HepG2 (cell line): ENCODE data around the gene SMIM36. TPM values are rescaled to one million over a fixed set of nuclear protein-coding genes. Genes with fewer than 3 reads are reported as not detected.

Experiments
- ATAC-seq: fragments of 200-7000 bp; cut with Tn5 transposase; 3 replicates; pipeline ENCODE4 v1.9.1; 2020; ENCODE audit warnings: mild to moderate bottlenecking, moderate library complexity
- BruUV-seq: library from RNA; stranded (reverse); fragments of 400-500 nt; replicated peaks from 2 replicates; lab custom pipeline; 2021; lab: Mats Ljungman, UMichigan
- CTCF ChIA-PET: fragments of 300-600 bp; formaldehyde crosslinking; extraction: SDS; loops from one replicate; lab custom pipeline; 2021; ENCODE audit warnings: low total read pairs, inconsistent platforms, low intra/inter-chr PET ratio; lab: Yijun Ruan, JAX
- POLR2A ChIA-PET: fragments of 350-600 bp; sonication (Branson Sonifier 250); formaldehyde crosslinking; loops from one replicate; lab custom pipeline; 2020; ENCODE audit warnings: antibody characterized with exemption, inconsistent platforms; lab: Yijun Ruan, JAX
- DNase-seq: peaks from one replicate; pipeline ENCODE4 v3.0.0-alpha.2; 2015; ENCODE audit warnings: low spot score
- FAIRE-seq: peaks from 3 replicates; lab custom pipeline; 2011; peaks lifted over from hg19 to GRCh38; lab: Jason Lieb, UNC
- H2AFZ ChIP-seq: one replicate; pipeline ENCODE4 v1.6.1; 2011; ENCODE audit warnings: low read length, inconsistent platforms
- H3K27ac ChIP-seq: fragments of 300-600 bp; 3 replicates; pipeline ENCODE4 v1.8.0; 2011; ENCODE audit warnings: mixed run types, mild to moderate bottlenecking, mixed read lengths, low read length, inconsistent platforms; ENCODE audit not compliant: insufficient read depth; ENCODE audit errors: extremely low read length
- H3K27me3 ChIP-seq, 2 experiments: fragments of 200-600 bp in 1 of 2; 2 replicates in 1 of 2; 3 replicates in 1 of 2; pipeline versions ENCODE4 v1.6.0 to v1.8.0; 2011; ENCODE audit warnings: low read length in 2 of 2, mild to moderate bottlenecking in 2 of 2, moderate library complexity in 2 of 2, inconsistent platforms in 1 of 2; ENCODE audit not compliant: insufficient read depth in 2 of 2, control insufficient read depth in 1 of 2
- H3K36me3 ChIP-seq, 2 experiments: fragments of 200-600 bp in 1 of 2; replicated peaks in 1 of 2; 2 replicates in 1 of 2; 3 replicates in 1 of 2; pipeline versions ENCODE4 v1.5.1 to v1.8.0; 2011; ENCODE audit warnings: low read length in 2 of 2, inconsistent platforms in 1 of 2; ENCODE audit not compliant: insufficient read depth in 2 of 2, control insufficient read depth in 1 of 2
- H3K4me1 ChIP-seq: 2 replicates; pipeline ENCODE4 v1.5.1; 2012; ENCODE audit warnings: low read length, inconsistent platforms; ENCODE audit not compliant: insufficient read depth
- H3K4me2 ChIP-seq: 2 replicates; pipeline ENCODE4 v1.6.0; 2011; ENCODE audit warnings: low read depth, low read length, inconsistent platforms
- H3K4me3 ChIP-seq, 3 experiments: fragments of 200-600 bp in 1 of 3; sonication (generic), shearing (Covaris generic) in 1 of 3; replicated peaks in 1 of 3; 2 replicates each; pipeline ENCODE4 v1.5.1; 2011 to 2016; ENCODE audit warnings: low read length in 3 of 3, inconsistent platforms in 2 of 3, low read depth in 2 of 3, mild to moderate bottlenecking in 2 of 3, control low read depth in 1 of 3, mixed read lengths in 1 of 3; ENCODE audit not compliant: insufficient read depth in 1 of 3
- H3K79me2 ChIP-seq: one replicate; pipeline ENCODE4 v1.6.1; 2011; ENCODE audit warnings: low read length, inconsistent platforms; ENCODE audit not compliant: insufficient read depth
- H3K9ac ChIP-seq: 2 replicates; pipeline ENCODE4 v1.6.0; 2011; ENCODE audit warnings: mild to moderate bottlenecking, low read depth, low read length, inconsistent platforms; ENCODE audit not compliant: insufficient read depth
- H3K9me3 ChIP-seq: 2 replicates; pipeline ENCODE4 v1.5.1; 2012; ENCODE audit warnings: mild to moderate bottlenecking, low read length
- H4K20me1 ChIP-seq: 2 replicates; pipeline ENCODE4 v1.6.0; 2011; ENCODE audit warnings: inconsistent platforms, mild to moderate bottlenecking, low read length, moderate library complexity; ENCODE audit not compliant: insufficient read depth
- ATF7 ChIP-seq, 2 experiments: fragments of 450-650 bp in 1 of 2; sonication (generic) in 1 of 2; formaldehyde crosslinking in 1 of 2; IDR thresholded peaks; 2 replicates each; pipeline versions ENCODE4 v1.4.0 to v1.6.1; 2016 to 2020; ENCODE audit warnings: antibody characterized with exemption in 1 of 2, mild to moderate bottlenecking in 1 of 2, missing genetic modification reagents in 1 of 2
- DMTF1 ChIP-seq: sonication (generic); formaldehyde crosslinking; IDR thresholded peaks from 2 replicates; pipeline ENCODE4 v1.4.0; 2020; ENCODE audit warnings: mild to moderate bottlenecking, missing genetic modification reagents
- HMG20A ChIP-seq: IDR thresholded peaks from 2 replicates; pipeline ENCODE4 v1.6.1; 2016; ENCODE audit warnings: borderline replicate concordance
- IKZF5 ChIP-seq: IDR thresholded peaks from 2 replicates; pipeline ENCODE4 v1.6.1; 2018; ENCODE audit warnings: missing genetic modification reagents, mild to moderate bottlenecking, missing compliant biosample characterization
- MTF1 ChIP-seq: sonication (generic); formaldehyde crosslinking; IDR thresholded peaks from 2 replicates; pipeline ENCODE4 v1.5.0; 2020; ENCODE audit warnings: missing genetic modification reagents
- THAP11 ChIP-seq: IDR thresholded peaks from 2 replicates; pipeline ENCODE4 v1.6.1; 2016; ENCODE audit warnings: missing biosample characterization, missing genetic modification reagents
- TOE1 ChIP-seq: sonication (generic); formaldehyde crosslinking; IDR thresholded peaks from 2 replicates; pipeline ENCODE4 v1.4.0; 2020; ENCODE audit warnings: mild to moderate bottlenecking, missing genetic modification reagents
- ZNF264 ChIP-seq: sonication (generic); formaldehyde crosslinking; IDR thresholded peaks from 2 replicates; pipeline ENCODE4 v1.4.0; 2020; ENCODE audit warnings: missing genetic modification reagents
- ZNF546 ChIP-seq: sonication (generic); formaldehyde crosslinking; conservative IDR thresholded peaks from 2 replicates; pipeline ENCODE4 v1.8.1; 2023; ENCODE audit warnings: mild to moderate bottlenecking, missing genetic modification reagents
- ZNF619 ChIP-seq: sonication (generic); formaldehyde crosslinking; IDR thresholded peaks from 2 replicates; pipeline ENCODE4 v1.4.0; 2020; ENCODE audit warnings: mild to moderate bottlenecking, missing genetic modification reagents
- WGBS: methylation state at CpG from one replicate; pipeline ENCODE4 v1.1.6; 2017; ENCODE audit warnings: low lambda C conversion rate; 5-methylcytosine and 5-hydroxymethylcytosine counted together
- in situ Hi-C: cut with HindIII; loops from 2 replicates; pipeline ENCODE4 v1.10.0; 2017; ENCODE audit warnings: low pct_unique_long_range_greater_than_20kb; ENCODE audit not compliant: extremely low pct_ligation_motif_present
- intact Hi-C: fragments of 100-400 bp; cut with micrococcal nuclease; formaldehyde crosslinking; loops from one replicate; pipeline ENCODE4 v1.10.0; 2022; ENCODE audit not compliant: unreplicated experiment
- polyA plus RNA-seq, 8 experiments: library from polyadenylated mRNA; depleted of rRNA in 3 of 8; stranded (reverse) in 7 of 8; unstranded in 1 of 8; fragments of >200 nt; fragmentation: Illumina TruSeq in 4 of 8; extraction: Trizol in 4 of 8; gene quantifications; 2 replicates each; pipeline versions ENCODE4 v1.2.1 to v1.2.3, GENCODE V29; 2011 to 2016; ENCODE audit warnings: low read depth in 4 of 8, missing spikeins in 1 of 8, mixed read lengths in 1 of 8; ENCODE audit not compliant: insufficient read depth in 1 of 8
- total RNA-seq, 5 experiments: library from RNA; depleted of rRNA; stranded (reverse); fragments of >200 nt; fragmentation: Illumina TruSeq; extraction: Trizol; gene quantifications; 2 replicates each; pipeline ENCODE4 v1.2.3, GENCODE V29; 2016; ENCODE audit warnings: low read depth in 1 of 5

SMIM36 gene
- total and polyA plus RNA-seq, 2 of the 13 experiments (the other 11 are each of a cell fraction or from before 2014, with no cell fraction given): not detected

DNA sequence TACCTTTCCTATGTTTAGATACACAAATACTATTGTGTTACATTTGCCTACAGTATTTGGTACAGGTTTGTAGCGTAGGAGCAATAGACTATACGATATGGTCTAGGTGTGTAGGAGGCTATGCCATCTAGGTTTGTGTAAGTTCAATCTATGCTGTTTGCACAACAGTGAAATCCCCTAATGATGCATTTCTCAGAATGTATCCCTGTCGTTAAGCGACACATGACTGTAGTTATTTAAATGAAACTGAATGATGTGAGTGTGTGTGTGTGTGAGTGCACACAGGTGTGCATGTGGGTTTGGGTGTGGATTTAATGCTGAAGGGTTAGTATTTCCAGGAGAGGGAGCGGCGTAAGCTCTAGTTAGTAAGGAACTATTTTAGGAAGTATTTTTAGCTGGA, 34.6 kb upstream of the SMIM36 start:
- no TSS peak for BruUV-seq
- H3K9ac ChIP-seq: no peak overlapping the region
- no peaks in the 10 kb centered on the region for H3K9me3 ChIP-seq
- no peak overlapping the region for H3K4me2 ChIP-seq
- FAIRE-seq: no peak
- H3K4me3 ChIP-seq: no peak overlapping the region
- no peaks in the 10 kb centered on the region for H4K20me1 ChIP-seq
- in situ Hi-C loops: no loop called here
- CTCF ChIA-PET: no interaction called here
- peaks cover 0 to 3% of the 10 kb centered on the region in 2 experiments; a peak in 2 of 5 replicates for H3K27me3 ChIP-seq
- no peaks in the 10 kb centered on the region for H3K4me1 ChIP-seq
- 51% methylated on average over 6 of the region's 6 CpGs for WGBS
- ATAC-seq: no peak
- no peak overlapping the region for H2AFZ ChIP-seq
- no peaks in the 10 kb centered on the region for H3K79me2 ChIP-seq
- H3K36me3 ChIP-seq: no peaks in the 10 kb centered on the region
- DNase-seq: no peak
- POLR2A ChIA-PET: no interaction called here
- intact Hi-C loops: no loop called here
- H3K27ac ChIP-seq: no peak overlapping the region
- TF ChIP-seq TOE1 (CRISPR knock-in tag) (no peak), IKZF5 (CRISPR knock-in tag) (no peak)

DNA sequence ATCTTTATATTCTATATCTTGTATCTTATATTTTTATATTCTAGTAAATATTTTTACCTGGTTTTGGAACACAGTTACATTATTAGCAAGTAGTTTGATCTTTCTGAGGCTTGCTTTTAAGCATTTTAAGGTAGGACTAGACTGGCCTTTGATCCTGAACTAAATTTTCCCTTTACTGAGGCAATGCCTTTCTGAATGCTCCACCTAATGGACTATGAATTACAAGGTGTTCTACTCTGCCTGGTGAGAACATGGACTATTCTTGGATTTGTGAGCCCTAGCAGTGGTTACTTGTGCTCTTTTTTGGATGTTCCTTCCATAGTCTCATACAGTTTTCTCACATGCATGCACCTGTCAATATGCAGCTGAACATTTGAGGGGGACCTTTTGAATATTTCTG, 32.5 kb upstream of the SMIM36 start:
- Histone ChIP-seq H3K27me3 (peaks cover 0 to 3% of the 10 kb centered on the region in 2 experiments; a peak in 2 of 5 replicates), H2AFZ (no peak overlapping the region), H3K4me3 (no peak overlapping the region), H4K20me1 (no peaks in the 10 kb centered on the region), H3K9me3 (no peaks in the 10 kb centered on the region), H3K9ac (no peak overlapping the region), H3K79me2 (no peaks in the 10 kb centered on the region), H3K4me2 (no peak overlapping the region), H3K27ac (no peak overlapping the region), H3K4me1 (no peaks in the 10 kb centered on the region), H3K36me3 (no peaks in the 10 kb centered on the region)
- intact Hi-C loops: no loop called here
- ATAC-seq (no peak), DNase-seq (no peak), FAIRE-seq (no peak)
- in situ Hi-C loops: no loop called here
- ChIA-PET POLR2A (no interaction called here), CTCF (no interaction called here)
- no TSS peak for BruUV-seq
- TF ChIP-seq ZNF546 (CRISPR knock-in tag) (no peak), HMG20A (no peak), ATF7 (IDR thresholded peaks at IDR 0.05) (no peak), ATF7 (CRISPR knock-in tag; IDR thresholded peaks at IDR 0.05) (no peak), THAP11 (CRISPR knock-in tag) (no peak), ZNF619 (CRISPR knock-in tag) (no peak), ZNF264 (no peak), MTF1 (CRISPR knock-in tag) (no peak), DMTF1 (no peak)
